Right ventricle myocardium superior (tissue), 1 donor: ENCODE results near the gene GALNS. TPM values are rescaled to one million over a fixed set of nuclear protein-coding genes. Genes with fewer than 3 reads are reported as not detected.
"Not testable (repeated sequence)": the region's sequence is repeated elsewhere in the genome, so short reads cannot be mapped to it uniquely, and the experiment has no call there.

Experiments used
- ATAC-seq: fragments of 200-7000 bp; cut with Tn5 transposase; one replicate; pipeline ENCODE4 v1.9.1; 2020; ENCODE audit warnings: mild to moderate bottlenecking; ENCODE audit not compliant: poor library complexity
- DNase-seq: peaks from one replicate; pipeline ENCODE4 v3.0.0-alpha.2; 2020
- intact Hi-C: fragments of 100-400 bp; cut with DNase I; formaldehyde crosslinking; loops from one replicate; pipeline ENCODE4 v1.11.2; 2022
- total RNA-seq: library from RNA; stranded (reverse); fragmentation: NEBNext Ultra II Directional; extraction: Animal tissue kit (Norgen Biotek cat#: 25700); gene quantifications from one replicate; pipeline ENCODE4 v1.2.1, GENCODE V29; 2021
- donor health status: DM: no; HTN: yes; CAD: no; lungs with severe emphysema.

The GALNS gene
- total RNA-seq, 1 donor from 2014 or later = 15.9 TPM

DNA sequence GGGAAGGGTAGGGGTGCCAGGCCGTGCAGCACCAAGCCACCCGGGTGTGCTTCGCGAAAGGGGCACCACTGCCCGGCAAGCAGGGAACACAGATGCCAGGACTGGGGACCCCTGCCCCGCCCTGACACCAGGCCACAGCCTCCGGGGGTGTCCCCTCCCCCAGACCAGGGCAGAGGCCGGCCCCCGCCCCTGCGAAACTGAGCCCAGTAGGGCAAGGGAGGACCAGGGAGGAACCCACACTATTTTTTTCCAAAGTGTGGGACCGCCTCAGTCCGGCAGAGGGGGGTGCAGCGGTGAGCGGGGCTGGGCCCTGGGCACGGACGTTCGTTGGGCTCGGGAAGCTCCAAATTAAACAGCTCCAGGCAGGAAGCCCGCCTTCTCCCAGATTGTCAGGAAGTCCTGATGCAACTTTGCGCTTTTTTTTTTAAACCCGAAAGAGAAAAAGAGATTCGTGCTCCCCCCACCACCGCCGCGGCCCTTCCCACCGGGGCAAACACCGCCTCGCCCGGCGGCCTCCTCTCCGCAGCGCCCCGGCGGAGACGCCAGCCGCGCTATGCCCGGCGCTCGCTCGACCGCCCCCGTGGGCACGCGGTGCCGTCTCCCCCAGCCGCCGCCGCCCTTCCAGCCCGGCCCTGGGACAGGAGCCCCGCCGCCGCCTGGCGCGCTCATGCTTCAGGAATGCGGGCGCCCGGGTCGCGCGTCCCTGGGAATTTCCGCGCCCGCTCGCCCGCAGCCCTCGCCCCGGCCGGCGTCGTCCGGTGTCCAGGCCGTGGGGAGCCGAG lies 72.5 kb downstream of the GALNS start:
- ATAC-seq (peak; percentile 69), DNase-seq (peak; percentile 84)
- intact Hi-C loops = loop anchor here (2.0 kb wide), 1 partner anchor 39 kb away; no protein-coding TSS in a partner anchor

DNA sequence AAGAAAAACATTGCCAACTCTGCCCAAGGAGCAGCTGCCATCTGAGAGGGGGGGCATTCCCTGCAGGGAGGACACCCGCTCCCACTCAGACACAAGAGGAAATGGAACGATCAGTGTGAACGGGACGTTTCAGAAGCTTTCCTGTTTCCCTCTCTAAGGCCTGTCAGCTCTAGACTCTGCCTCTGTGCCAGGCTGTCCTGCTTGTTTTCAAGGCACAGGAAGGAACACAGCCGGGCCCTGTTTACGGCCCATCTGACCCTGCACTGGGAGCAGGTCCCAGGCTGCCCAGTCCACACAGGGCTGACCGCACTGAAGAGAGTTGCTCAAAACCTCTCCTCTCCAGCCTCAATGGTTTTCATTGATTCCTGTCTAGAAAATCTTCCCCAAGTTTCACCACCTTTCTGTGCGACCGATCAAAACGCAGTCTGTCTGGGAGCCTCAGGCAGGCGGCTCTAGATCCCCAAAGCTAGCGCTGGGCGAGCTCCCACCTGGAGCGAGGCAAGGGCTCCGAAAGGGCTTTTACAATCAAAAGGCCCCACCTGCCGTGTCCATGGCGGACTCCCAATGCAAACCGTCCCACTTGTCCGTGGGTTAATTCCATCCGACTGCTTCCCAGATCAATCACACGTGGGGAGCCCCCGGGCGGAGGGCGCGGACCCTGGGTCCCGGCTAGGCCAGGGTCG lies 73.2 kb downstream of the GALNS start:
- intact Hi-C loops = loop anchor here (2.0 kb wide), 1 partner anchor 39 kb away; no protein-coding TSS in a partner anchor
- peak; percentile 20 for ATAC-seq
- no peak for DNase-seq

DNA sequence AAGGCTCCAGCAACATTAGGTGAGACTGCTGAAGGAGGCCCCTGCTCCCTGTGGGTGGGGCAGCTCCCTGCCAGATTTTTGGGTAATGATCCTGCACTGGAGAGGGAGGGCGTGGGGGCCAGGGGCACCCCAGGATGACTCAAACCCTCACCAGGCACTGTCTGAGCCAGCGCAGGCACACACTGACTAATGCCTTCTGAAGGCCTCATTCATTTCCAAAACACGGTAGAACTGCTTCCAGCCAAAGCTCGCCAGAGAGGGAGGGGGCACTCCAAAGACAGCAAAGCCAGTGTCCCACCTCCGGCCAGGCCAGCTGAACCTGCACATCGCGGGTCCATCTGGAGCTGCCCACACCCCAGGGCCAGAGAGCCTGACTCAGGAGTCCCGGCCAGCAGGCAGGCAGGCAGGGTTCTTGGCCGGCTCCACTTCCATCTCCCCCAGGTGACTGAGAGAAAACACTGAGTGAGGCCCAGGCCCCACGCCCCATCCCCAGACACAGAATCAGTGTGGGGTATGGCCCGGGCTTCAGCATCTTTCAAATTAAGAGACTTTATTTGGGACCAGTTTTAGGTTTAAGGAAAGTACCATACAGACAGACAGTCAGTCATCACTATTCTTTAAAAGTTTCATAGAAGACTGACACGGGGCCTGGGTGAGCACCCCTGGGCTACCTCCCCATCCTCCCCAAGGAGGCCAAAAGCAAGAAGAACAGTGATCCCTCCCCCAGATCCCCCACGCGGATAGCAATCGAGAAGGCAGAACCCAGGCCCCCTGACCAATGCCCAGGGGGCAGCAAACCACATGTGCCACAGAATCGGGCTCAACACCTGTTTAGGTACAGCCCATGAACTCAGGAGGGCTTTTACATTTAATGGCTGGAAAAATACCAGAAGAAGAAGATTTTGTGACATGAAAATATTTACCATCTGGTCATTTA lies 74.0 kb downstream of the GALNS start:
- intact Hi-C loops = no loop called here
- ATAC-seq (no peak), DNase-seq (no peak)

DNA sequence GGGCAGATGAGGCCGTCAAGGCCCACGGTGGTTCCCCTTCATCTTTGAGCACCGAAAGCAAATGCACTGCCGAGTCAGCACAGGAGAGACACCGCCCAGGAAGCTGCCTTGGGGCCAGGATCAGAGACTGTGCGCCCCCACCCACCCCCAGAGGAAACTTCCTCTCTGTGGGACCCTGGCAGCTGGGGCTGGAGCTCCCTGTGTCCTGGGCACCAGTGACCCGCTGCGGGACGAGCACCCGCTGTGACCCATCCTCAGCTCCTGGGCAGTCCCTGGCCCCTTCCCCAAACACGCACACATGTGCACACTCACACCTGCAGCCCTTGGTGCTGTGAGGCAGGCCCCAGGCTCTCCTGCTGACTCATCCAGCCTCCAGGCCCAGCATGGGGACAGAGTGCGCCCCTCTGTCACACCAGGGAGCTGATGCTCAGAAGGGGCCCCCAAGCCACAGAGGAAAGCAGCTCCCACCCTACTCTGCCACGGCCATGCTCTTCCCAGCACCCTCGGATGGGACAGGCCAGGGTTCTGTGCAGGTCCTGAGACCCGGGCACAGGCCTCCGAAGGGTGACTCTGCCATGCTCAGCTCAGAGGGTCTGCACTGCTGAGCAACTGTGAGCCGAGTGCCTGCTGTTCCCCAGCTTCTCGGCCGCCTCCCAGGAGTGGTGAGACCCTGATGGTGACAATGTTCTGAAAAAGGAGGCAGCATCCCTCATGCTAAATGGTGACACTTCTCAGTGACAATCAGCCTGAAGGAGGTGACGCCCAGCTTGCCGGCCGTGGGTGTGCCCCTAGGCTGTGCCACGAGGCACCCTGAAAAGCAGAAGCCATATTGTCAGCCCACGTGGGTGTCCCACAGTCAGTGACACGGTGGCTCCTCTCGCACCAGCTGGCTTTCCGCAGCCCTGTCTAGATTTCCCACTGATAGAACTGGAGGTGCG lies 75.3 kb downstream of the GALNS start:
- intact Hi-C loops = no loop called here
- peak; percentile 78 for DNase-seq
- peak; percentile 14 for ATAC-seq

DNA sequence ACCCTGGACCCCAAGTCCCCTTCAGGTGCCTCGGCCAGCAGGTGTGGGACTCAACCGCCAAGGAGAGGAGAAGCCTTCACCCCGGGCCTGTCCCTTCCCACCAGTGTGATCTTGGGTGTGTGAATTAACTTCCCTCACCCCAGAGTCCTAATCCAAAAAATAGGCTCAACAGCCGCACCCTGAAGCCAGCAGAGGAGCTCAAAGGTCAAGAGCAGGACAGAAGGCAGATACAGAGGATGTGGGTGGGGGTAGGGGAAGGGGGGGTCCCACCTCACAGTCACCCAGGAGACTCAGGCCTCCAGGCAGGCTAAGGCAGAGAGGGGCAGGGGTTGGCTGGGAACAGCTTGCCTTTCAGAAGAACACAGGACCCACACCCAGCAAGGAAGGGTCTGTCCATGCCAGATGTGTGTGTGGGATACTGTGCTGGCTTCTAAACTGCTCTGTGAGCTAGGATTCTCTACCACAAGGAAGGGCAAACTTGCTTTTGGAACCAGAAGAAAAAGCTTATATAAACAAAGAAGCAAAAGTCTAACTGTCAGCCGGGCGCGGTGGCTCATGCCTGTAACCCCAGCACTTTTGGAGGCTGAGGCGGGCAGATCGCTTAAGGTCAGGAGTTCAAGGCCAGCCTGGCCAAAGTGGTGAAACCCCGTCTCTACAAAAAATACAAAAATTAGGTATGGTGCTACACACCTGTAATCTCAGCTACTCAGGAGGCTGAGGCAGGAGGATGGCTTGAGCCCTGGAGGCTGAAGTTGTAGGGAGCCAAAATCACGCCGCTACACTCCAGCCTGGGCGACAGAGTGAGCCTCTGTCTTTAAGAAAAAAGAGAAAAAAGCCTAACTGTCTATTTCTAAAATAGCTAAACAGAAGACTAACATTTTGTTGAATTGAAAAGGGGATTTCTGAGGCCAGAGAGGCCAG lies 76.3 kb downstream of the GALNS start:
- DNase-seq = no peak
- no peak for ATAC-seq
- intact Hi-C loops = no loop called here

DNA sequence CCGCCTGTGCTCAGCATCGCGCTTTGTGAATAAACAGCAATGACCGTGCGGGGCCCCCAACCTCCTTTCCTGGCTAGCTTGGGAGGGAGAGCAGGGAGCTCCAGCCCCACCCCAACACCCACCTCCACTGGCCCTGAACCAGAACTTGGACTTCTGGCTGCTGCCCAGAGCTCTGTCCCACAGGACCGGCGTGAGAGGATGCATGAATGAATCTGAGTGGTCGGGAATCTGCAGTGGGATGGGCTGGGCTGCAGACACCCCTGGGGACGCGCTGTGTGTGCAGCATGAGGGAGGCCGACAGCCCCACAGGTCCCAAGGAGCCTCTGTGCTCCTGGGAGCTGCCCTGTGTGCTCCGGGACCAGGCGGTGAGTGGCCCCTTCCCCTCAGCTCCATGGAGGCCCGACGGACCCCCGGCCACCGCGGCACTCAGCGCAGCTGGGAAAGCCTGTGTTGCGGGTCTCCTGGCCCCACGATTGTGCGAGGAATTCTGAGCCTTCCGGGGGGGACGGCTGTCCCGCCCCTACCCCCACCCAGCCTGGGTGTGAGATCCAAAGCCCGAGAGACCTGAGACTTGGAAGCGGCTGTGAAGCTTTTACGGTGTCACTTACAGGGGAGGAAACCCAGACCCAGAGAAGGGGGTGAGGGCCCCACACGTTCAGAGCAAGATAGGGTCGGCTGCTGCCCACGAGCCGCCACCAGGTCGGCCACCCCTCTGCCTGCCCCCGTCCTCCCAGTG lies 77.2 kb downstream of the GALNS start:
- intact Hi-C loops = no loop called here
- ATAC-seq (no peak), DNase-seq (peak; percentile 64)

DNA sequence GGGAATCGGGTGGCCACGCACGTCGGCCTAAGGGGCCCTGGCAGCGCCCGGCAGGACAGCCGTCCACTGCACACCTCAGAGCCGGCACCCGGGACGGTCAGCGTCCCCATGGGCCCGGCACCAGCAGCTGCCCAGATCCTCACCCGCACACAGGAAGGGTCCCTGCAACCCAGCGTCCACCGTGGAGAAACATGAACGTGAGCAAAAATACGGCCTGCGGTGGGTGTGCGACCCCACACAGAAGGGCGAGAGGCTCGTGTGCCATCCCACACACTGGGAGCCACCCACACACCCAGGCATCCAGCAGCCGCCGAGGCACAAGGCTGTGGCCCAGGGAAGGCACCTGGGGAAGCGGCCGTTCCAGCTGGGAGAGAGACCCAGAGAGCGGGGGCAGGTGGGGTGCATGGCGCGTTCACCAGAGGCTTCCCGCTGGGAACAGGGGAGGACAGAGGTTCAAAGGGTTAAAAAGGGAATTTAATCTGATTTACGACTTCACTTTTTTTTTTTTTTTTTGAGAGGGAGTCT lies 78.1 kb downstream of the GALNS start:
- no peak for ATAC-seq
- intact Hi-C loops = no loop called here
- no peak for DNase-seq

DNA sequence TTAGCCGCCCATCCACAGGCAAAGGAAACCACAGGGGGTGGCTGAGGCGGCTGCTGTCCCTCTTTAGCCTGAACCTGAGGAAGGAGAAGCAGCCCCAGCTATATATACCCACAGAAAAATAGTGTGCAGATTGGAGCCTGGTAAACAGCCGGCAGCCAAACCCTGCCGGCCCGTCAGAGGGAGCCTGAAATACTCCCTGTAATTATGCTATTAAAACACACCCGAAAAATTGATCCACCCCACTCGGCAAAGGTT lies 78.5 kb downstream of the GALNS start:
- intact Hi-C loops = no loop called here
- no peak for ATAC-seq
- no peak for DNase-seq

DNA sequence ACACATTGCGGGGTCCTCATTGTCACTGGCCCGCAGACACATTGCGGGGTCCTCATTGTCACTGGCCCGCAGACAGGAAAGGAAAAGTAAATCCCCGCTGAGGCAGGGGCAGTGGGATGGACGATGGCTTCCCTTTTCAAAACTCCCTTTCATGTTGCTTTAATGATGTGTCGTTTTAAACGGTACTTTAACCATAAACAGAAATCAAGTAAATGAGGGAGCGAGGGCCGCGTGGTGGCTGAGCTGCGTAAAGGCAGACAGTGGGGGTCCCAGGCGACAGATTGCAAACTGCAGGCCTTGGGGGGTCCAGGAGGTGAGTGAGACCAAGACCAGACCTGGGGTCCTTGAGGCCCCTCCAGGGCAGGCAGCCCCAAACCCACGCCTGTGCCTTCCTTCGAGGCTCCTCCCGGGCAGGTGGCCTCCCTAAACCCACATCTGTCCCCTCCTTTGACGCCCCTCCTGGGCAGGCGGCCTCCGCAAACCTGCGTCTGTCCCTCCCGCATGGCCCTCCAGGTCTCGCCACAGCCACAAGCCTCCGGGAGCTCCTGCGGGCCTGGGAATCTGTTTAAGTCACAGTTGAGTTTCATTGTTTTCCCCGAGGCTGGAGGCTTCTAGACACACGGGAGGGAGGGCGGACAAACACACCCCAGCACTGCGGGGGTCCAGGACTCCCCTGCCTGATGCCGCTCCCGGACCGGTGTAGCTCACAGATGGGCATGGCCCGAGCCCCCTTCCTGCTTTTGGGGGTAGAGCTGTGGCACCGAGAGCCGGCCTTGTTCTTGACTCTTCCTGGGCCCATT lies 79.1 kb downstream of the GALNS start:
- intact Hi-C loops = no loop called here
- ATAC-seq = no peak
- DNase-seq = no peak

DNA sequence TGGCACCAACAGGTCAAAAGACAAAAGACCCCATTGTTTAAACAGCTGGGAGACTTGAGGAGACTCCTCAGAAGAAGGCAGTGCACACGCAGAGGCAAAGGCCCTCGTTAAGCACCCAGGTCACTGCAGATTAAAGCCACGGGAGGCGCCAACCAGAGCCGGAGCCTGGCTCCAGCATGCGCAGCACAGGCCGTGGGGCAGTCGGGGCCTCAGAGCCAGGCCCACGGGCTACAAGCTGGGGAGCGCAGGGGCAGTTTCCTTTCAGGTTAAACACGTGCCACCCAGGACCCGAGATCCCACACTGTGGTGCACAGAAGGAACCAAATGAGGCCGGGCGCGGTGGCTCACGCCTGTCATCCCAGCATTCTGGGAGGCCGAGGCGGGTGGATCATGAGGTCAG lies 80.9 kb downstream of the GALNS start:
- DNase-seq = no peak
- no peak for ATAC-seq
- intact Hi-C loops = no loop called here

DNA sequence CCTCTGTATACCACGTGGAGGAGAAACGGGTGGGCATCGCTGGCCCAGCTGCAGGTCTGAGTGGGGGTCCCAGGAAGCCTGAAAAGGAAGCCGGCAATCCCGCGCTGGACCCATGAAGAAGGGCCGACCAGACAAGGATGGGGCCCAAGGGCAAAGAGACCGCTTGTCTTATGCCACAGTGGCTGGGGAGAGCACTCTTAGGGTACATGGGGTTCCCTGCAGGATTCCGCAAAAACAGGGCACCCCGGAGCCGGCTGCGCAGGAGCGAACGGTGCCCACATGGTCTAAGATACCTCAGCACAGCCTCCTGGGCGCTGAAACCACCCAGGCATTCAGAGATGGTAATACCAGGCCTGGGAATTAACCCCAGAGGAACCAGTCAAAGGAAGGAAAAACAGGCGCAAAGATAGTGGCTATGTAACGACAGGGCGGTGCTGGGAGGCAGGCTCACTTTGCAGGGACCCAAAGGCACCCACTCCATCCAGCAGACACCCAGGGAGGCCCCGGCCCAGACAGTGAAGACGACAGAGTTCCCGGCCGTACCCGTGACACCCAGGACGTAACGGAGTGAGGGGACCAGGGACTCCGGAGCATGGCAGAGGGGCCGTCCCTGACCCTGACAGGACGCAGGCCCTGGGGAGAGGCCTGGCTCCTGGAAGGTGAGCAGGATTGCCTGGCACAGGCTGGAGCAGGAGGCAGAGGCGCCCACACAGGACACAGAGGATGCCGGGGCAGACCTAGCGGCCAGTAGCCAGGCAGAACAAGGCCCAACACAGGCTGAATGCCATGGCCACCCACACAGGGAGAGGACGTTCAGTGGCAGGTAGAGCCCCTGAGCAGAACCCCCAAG lies 82.0 kb downstream of the GALNS start:
- no peak for ATAC-seq

DNA sequence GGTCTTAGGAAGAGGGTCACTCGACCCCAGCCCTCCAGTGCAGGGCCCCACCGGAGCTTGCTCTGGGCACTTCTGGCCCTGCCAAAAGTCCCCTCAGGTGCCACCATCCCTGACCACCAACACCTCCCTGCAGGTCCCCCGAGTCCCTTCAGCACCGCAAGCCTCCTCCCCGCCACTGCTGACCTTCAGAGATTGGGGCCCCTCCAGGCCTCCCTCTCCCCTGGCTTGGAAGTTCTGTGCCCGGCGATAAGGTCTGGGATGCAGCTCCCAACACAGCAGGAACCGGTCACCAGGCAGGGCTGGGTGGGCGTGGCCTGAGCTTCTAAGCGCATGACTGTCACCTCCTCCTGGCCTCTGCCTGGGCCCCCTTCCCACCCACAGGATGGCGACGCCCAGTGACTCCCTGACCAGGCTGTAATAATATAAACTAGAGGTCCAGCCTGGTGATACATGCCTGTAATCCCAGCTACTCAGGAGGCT lies 82.9 kb downstream of the GALNS start:
- intact Hi-C loops = no loop called here
- DNase-seq (peak; percentile 85), ATAC-seq (peak; percentile 33)

More for the DNA sequence above, 82.0 kb downstream of the GALNS start:
- intact Hi-C loops = no loop called here
- no peak for DNase-seq

DNA sequence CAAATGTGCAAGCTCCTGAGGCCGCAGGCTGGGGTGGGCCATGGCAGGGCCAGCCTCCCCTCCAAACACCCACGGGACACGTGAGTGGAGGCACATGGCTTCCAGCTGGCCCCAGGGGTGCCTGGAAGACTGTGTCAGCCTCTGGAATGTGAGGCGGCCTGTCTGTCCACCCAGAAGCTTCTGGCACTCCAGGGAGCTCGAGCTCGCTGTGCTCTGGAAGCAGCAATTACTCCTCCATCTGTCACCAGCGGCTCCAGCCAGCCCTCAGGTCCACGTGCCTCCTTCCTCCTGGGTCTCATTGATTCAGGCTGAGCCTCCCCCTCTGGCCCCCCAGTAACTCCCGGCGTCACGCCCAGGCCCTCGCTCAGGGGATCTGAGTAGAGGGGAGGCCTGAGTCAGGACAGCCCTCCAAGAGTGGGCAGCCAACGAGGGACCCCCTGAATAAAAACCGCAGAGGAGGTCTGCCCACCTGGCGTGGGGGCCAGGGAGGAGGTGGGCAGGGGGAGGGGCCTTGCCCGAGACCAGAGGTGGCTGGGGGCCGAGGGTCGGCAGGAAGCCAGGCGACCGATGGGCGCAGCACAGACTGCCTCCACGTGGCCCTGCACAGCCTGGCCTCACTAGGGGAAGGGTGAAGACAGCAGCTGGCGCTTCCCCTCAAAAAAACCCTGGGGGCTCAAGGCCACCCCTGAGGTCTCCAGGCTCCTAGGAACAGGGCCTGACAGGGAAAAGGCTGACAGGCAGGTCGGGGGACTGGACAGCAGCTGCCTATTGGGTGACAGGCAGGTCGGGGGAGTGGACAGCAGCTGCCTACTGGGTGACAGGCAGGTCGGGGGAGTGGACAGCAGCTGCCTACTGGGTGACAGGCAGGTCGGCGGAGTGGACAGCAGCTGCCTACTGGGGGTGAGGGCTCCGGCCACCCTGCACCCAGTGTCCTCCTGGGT lies 83.6 kb downstream of the GALNS start:
- peak; percentile 74 for DNase-seq
- ATAC-seq = peak; percentile 52
- intact Hi-C loops = no loop called here

DNA sequence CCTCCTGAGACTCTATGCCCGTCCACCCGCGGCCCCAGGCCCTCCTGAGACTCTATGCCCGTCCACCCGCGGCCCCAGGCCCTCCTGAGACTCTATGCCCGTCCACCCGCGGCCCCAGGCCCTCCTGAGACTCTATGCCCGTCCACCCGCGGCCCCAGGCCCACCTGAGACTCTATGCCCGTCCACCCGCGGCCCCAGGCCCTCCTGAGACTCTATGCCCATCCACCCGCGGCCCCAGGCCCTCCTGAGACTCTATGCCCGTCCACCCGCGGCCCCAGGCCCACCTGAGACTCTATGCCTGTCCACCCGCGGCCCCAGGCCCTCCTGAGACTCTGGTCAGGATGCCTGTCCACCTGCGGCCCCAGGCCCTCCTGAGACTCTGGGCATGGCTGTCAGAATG lies 85.0 kb downstream of the GALNS start:
- DNase-seq, ATAC-seq, intact Hi-C loops: not testable (repeated sequence)
